H1 (cell line): ENCODE data around the gene OBSCN. TPM values are rescaled to one million over a fixed set of nuclear protein-coding genes. Genes with fewer than 3 reads are reported as not detected.

Source experiments
- CTCF ChIA-PET: fragments of 300-600 bp; sonication (Branson Sonifier 250); formaldehyde crosslinking; loops from one replicate; lab custom pipeline; 2021; ENCODE audit not compliant: partially characterized antibody; lab: Charles Lee
- POLR2A ChIA-PET: fragments of 300-600 bp; sonication (Branson Sonifier 250); formaldehyde crosslinking; loops from one replicate; lab custom pipeline; 2021; ENCODE audit warnings: inconsistent platforms; ENCODE audit not compliant: partially characterized antibody; lab: Charles Lee
- DNase-seq, 2 experiments: peaks; one replicate each; pipeline versions ENCODE4 v3.0.0 to v3.0.0-alpha.2; 2010 to 2022; ENCODE audit warnings: low spot score in 2 of 2, low read depth in 1 of 2, mixed read lengths in 1 of 2
- FAIRE-seq: peaks from 2 replicates; lab custom pipeline; 2011; peaks lifted over from hg19 to GRCh38; lab: Jason Lieb, UNC
- H2AFZ ChIP-seq: 2 replicates; pipeline ENCODE4 v1.8.1; 2012; ENCODE audit warnings: low read length, inconsistent platforms
- H2AK5ac ChIP-seq: 2 replicates; pipeline ENCODE4 v1.6.1; 2013; ENCODE audit warnings: low read depth, low read length
- H2BK120ac ChIP-seq: replicated peaks from 2 replicates; pipeline ENCODE3; 2013; ENCODE audit warnings: low read depth, low read length, inconsistent platforms
- H2BK12ac ChIP-seq: 2 replicates; pipeline ENCODE4 v1.6.1; 2013; ENCODE audit warnings: low read depth, low read length
- H2BK15ac ChIP-seq: 2 replicates; pipeline ENCODE4 v1.6.1; 2013; ENCODE audit warnings: low read length
- H2BK20ac ChIP-seq: 2 replicates; pipeline ENCODE4 v1.6.1; 2013; ENCODE audit warnings: low read length
- H2BK5ac ChIP-seq: 2 replicates; pipeline ENCODE4 v1.6.1; 2013; ENCODE audit warnings: low read depth, low read length
- H3K14ac ChIP-seq: 2 replicates; pipeline ENCODE4 v1.6.1; 2013; ENCODE audit warnings: inconsistent platforms; ENCODE audit not compliant: insufficient read length
- H3K18ac ChIP-seq: 2 replicates; pipeline ENCODE4 v1.6.1; 2013; ENCODE audit warnings: low read length; ENCODE audit errors: extremely low read depth
- H3K23ac ChIP-seq: 2 replicates; pipeline ENCODE4 v1.6.1; 2013; ENCODE audit warnings: inconsistent platforms; ENCODE audit not compliant: insufficient read length
- H3K23me2 ChIP-seq: 2 replicates; pipeline ENCODE4 v1.6.1; 2013; ENCODE audit warnings: low read depth, low read length
- H3K27ac ChIP-seq: 2 replicates; pipeline ENCODE4 v1.6.1; 2011; ENCODE audit warnings: low read depth, low read length, inconsistent platforms
- H3K27me3 ChIP-seq, 4 experiments: replicated peaks in 1 of 4; 1 replicate in 1 of 4; 2 replicates in 3 of 4; pipeline versions ENCODE4 v1.6.1 to v1.8.1; 2011 to 2013; ENCODE audit warnings: low read length in 3 of 4, mild to moderate bottlenecking in 3 of 4, inconsistent platforms in 2 of 4, mixed read lengths in 2 of 4, moderate library complexity in 1 of 4; ENCODE audit not compliant: control insufficient read depth in 3 of 4, insufficient read depth in 3 of 4; ENCODE audit errors: extremely low read depth in 1 of 4
- H3K36me3 ChIP-seq, 4 experiments: 2 replicates each; pipeline versions ENCODE4 v1.6.1 to v1.8.1; 2011 to 2013; ENCODE audit warnings: mild to moderate bottlenecking in 4 of 4, low read length in 3 of 4, moderate library complexity in 2 of 4, control low read depth in 1 of 4, inconsistent platforms in 1 of 4; ENCODE audit not compliant: insufficient read depth in 4 of 4, control insufficient read depth in 2 of 4
- H3K4ac ChIP-seq: replicated peaks from 2 replicates; pipeline ENCODE3; 2013; ENCODE audit warnings: low read length, low read depth, mixed read lengths, inconsistent platforms; ENCODE audit not compliant: insufficient read length
- H3K4me1 ChIP-seq, 4 experiments: replicated peaks in 1 of 4; 1 replicate in 1 of 4; 2 replicates in 3 of 4; pipeline versions ENCODE4 v1.6.1 to v1.8.1; 2011 to 2013; ENCODE audit warnings: low read length in 3 of 4, inconsistent platforms in 2 of 4, mixed read lengths in 1 of 4; ENCODE audit not compliant: insufficient read depth in 4 of 4, control insufficient read depth in 3 of 4
- H3K4me2 ChIP-seq, 2 experiments: 2 replicates each; pipeline versions ENCODE4 v1.6.1 to v1.8.1; 2011 to 2013; ENCODE audit warnings: low read depth in 2 of 2, low read length in 2 of 2, control low read depth in 1 of 2, inconsistent platforms in 1 of 2, mild to moderate bottlenecking in 1 of 2; ENCODE audit not compliant: insufficient read depth in 1 of 2
- H3K4me3 ChIP-seq, 4 experiments: fragments of 200-600, 300-600 bp in 1 of 4; sonication (generic), shearing (Covaris generic), sonication (Bioruptor Twin) in 1 of 4; 2 replicates each; pipeline versions ENCODE4 v1.5.1 to v1.8.1; 2011 to 2016; ENCODE audit warnings: low read length in 4 of 4, low read depth in 3 of 4, control low read depth in 2 of 4, inconsistent platforms in 2 of 4, mild to moderate bottlenecking in 2 of 4, mixed read lengths in 1 of 4, moderate library complexity in 1 of 4; ENCODE audit not compliant: insufficient read depth in 2 of 4; ENCODE audit errors: extremely low read depth in 1 of 4
- H3K56ac ChIP-seq: replicated peaks from 2 replicates; pipeline ENCODE3; 2013; ENCODE audit warnings: low read depth, mild to moderate bottlenecking, mixed read lengths, low read length, inconsistent platforms; ENCODE audit not compliant: insufficient read length
- H3K79me1 ChIP-seq: 2 replicates; pipeline ENCODE4 v1.6.1; 2013; ENCODE audit warnings: low read depth, low read length, control low read depth
- H3K79me2 ChIP-seq, 2 experiments: 2 replicates each; pipeline versions ENCODE4 v1.6.1 to v1.8.1; 2012 to 2013; ENCODE audit warnings: low read length in 2 of 2, mild to moderate bottlenecking in 2 of 2, inconsistent platforms in 1 of 2; ENCODE audit not compliant: insufficient read depth in 2 of 2, control insufficient read depth in 1 of 2
- H3K9ac ChIP-seq, 4 experiments: replicated peaks in 1 of 4; 1 replicate in 1 of 4; 2 replicates in 3 of 4; pipeline versions ENCODE4 v1.6.1 to v1.8.1; 2011 to 2013; ENCODE audit warnings: low read depth in 3 of 4, low read length in 3 of 4, control low read depth in 2 of 4, mild to moderate bottlenecking in 2 of 4, moderate library complexity in 2 of 4, inconsistent platforms in 1 of 4; ENCODE audit errors: extremely low read depth in 1 of 4
- H3K9me3 ChIP-seq, 2 experiments: 2 replicates each; pipeline versions ENCODE4 v1.6.1 to v1.8.1; 2012 to 2013; ENCODE audit warnings: mild to moderate bottlenecking in 2 of 2, moderate library complexity in 2 of 2, control low read depth in 1 of 2, inconsistent platforms in 1 of 2, low read depth in 1 of 2, low read length in 1 of 2, mixed read lengths in 1 of 2; ENCODE audit not compliant: insufficient read depth in 2 of 2
- H4K20me1 ChIP-seq, 2 experiments: replicated peaks in 1 of 2; 2 replicates each; pipeline versions ENCODE3 to v1.8.1; 2011 to 2013; ENCODE audit warnings: inconsistent platforms in 2 of 2, low read length in 2 of 2, mild to moderate bottlenecking in 1 of 2; ENCODE audit not compliant: insufficient read depth in 2 of 2, control insufficient read depth in 1 of 2
- H4K5ac ChIP-seq: 2 replicates; pipeline ENCODE4 v1.6.1; 2013; ENCODE audit warnings: low read length, low read depth, mixed read lengths, inconsistent platforms; ENCODE audit not compliant: insufficient read length
- H4K8ac ChIP-seq: 2 replicates; pipeline ENCODE4 v1.8.0; 2013; ENCODE audit warnings: mild to moderate bottlenecking, moderate library complexity, low read length, inconsistent platforms; ENCODE audit not compliant: insufficient read depth; ENCODE audit errors: extremely low read depth
- H4K91ac ChIP-seq: replicated peaks from 2 replicates; pipeline ENCODE3; 2013; ENCODE audit warnings: low read length, mixed read lengths, inconsistent platforms; ENCODE audit not compliant: insufficient read length
- BCL11A ChIP-seq, 2 experiments: IDR thresholded peaks; one replicate each; pipeline ENCODE4 v1.6.1; 2011; ENCODE audit warnings: low read depth in 2 of 2, low read length in 2 of 2, mild to moderate bottlenecking in 2 of 2
- E2F6 ChIP-seq: IDR thresholded peaks from 2 replicates; pipeline ENCODE4 v1.6.1; 2012; ENCODE audit warnings: inconsistent platforms
- HDAC6 ChIP-seq: IDR thresholded peaks from one replicate; pipeline ENCODE4 v1.7.1; 2012; ENCODE audit warnings: low read depth, mild to moderate bottlenecking, inconsistent platforms, low read length, moderate library complexity
- KDM4A ChIP-seq: IDR thresholded peaks from one replicate; pipeline ENCODE4 v1.7.1; 2012; ENCODE audit warnings: low read depth, mild to moderate bottlenecking, moderate library complexity, low read length, inconsistent platforms; ENCODE audit not compliant: severe bottlenecking
- SAP30 ChIP-seq: fragments of 300-600 bp; sonication (generic); IDR thresholded peaks from 2 replicates; pipeline ENCODE4 v1.7.1; 2012; ENCODE audit warnings: low read length, moderate library complexity, mild to moderate bottlenecking, inconsistent platforms; ENCODE audit not compliant: insufficient read depth, insufficient replicate concordance
- TBP ChIP-seq: IDR thresholded peaks from 2 replicates; pipeline ENCODE4 v1.6.1; 2011; ENCODE audit warnings: low read depth, low read length, improper control_type of control experiment
- WGBS, 2 experiments: shearing (Covaris generic) in 1 of 2; methylation state at CpG; one replicate each; pipeline versions ENCODE4 v1.1.6 to v1.1.7; 2013 to 2015; ENCODE audit warnings: low lambda C conversion rate in 2 of 2, mixed read lengths in 2 of 2, inconsistent platforms in 1 of 2, low coverage in 1 of 2, missing lambda C conversion rate in 1 of 2; ENCODE audit not compliant: insufficient replicate concordance in 2 of 2, insufficient coverage in 1 of 2, insufficient read length in 1 of 2; ENCODE audit errors: extremely low coverage in 1 of 2, missing lambda C conversion rate in 1 of 2; 5-methylcytosine and 5-hydroxymethylcytosine counted together
- polyA plus RNA-seq, 7 experiments: library from polyadenylated mRNA; depleted of rRNA in 3 of 7; stranded (reverse) in 5 of 7; unstranded in 2 of 7; fragments of >200 nt in 5 of 7; fragments of 200-250 nt in 2 of 7; gene quantifications; 1 replicate in 5 of 7; 2 replicates in 1 of 7; 4 replicates in 1 of 7; pipeline versions ENCODE4 v1.2.1 to v1.2.3, GENCODE V29; 2011 to 2013; ENCODE audit warnings: missing spikeins in 2 of 7, mixed read lengths in 2 of 7
- total RNA-seq: library from RNA; stranded (reverse); fragmentation: NEBNext Ultra II Directional; extraction: Animal tissue kit (Norgen Biotek cat#: 25700); gene quantifications from 2 replicates; pipeline ENCODE4 v1.2.1, GENCODE V29; 2021

The OBSCN gene
- total and polyA plus RNA-seq, 2 of the 8 experiments (the other 6 are each of a cell fraction or from before 2014, with no cell fraction given), result 7.5 to 28.4 TPM

- Histone ChIP-seq H3K23ac (no peak overlapping the region), H2AK5ac (no peak overlapping the region), H3K9ac (no peak overlapping the region; a peak in 1 of 7 replicates), H3K14ac (no peak overlapping the region), H2BK5ac (no peak overlapping the region; the same call in 1 of the 2 replicates), H3K4me3 (no peak overlapping the region), H3K27me3 (peaks cover 0 to 4% (median 0%) of the 10 kb centered on the region in 4 experiments; a peak in 1 of 7 replicates), H3K23me2 (no peaks in the 10 kb centered on the region), H4K8ac (no peak overlapping the region), H3K4me1 (no peaks in the 10 kb centered on the region), H4K20me1 (no peaks in the 10 kb centered on the region), H3K9me3 (peaks cover 26 to 44% of the 10 kb centered on the region in 2 experiments), H3K18ac (no peak overlapping the region), H4K91ac (no peak overlapping the region), H3K79me2 (no peaks in the 10 kb centered on the region), H4K5ac (no peak overlapping the region), H3K56ac (no peak overlapping the region), H2AFZ (no peak overlapping the region), H2BK120ac (no peak overlapping the region), H3K36me3 (peaks cover 0 to 21% (median 3%) of the 10 kb centered on the region in 4 experiments; a peak in 4 of 8 replicates), H3K79me1 (no peaks in the 10 kb centered on the region), H2BK20ac (no peak overlapping the region), H3K4me2 (no peak overlapping the region), H3K4ac (no peak overlapping the region), H2BK15ac (no peak overlapping the region), H2BK12ac (no peak overlapping the region), H3K27ac (no peak overlapping the region)
- DNase-seq, result no peak
- CTCF ChIA-PET, result interaction anchor here (0.5 to 1.8 kb wide), 4 partner anchors 12 to 99 kb away, joined by 3 to 7 read pairs (median 4); no protein-coding TSS in a partner anchor
- no peak for FAIRE-seq
- TF ChIP-seq TBP (no peak), KDM4A (no peak), E2F6 (no peak), SAP30 (no peak), BCL11A (IDR thresholded peaks at IDR 0.05; ENCODE audit: low read depth in 2 of 2, low read length in 2 of 2) (no peak), HDAC6 (no peak)
- 81% methylated on average over 14 of the region's 14 CpGs; no CpG with 5 or more reads in 1 of the 2 experiments for WGBS, 2 experiments
- POLR2A ChIA-PET, result interaction anchor here (1.5 to 2.3 kb wide), 2 partner anchors 13 to 21 kb away, joined by 3 to 6 read pairs; no protein-coding TSS in a partner anchor
These were observed 86.1 kb downstream of the OBSCN start for GRCh38 chr1:228293816-228294500.
